ENCODE data around the gene TTC6. TPM values are rescaled to one million over a fixed set of nuclear protein-coding genes. Genes with fewer than 3 reads are reported as not detected.

The TTC6 gene
- polyA plus RNA-seq, 1 donor (not counting 4 experiments of a cell fraction or from before 2014, with no cell fraction given), result not detected

- peaks cover 69% of the 10 kb centered on the region for H3K27me3 ChIP-seq (ENCODE audit: control insufficient read depth, extremely low read depth, insufficient read depth, low read length)
- no peak overlapping the region for H3K9ac ChIP-seq (ENCODE audit: control insufficient read depth, extremely low read depth, insufficient read depth, low read length)
- H3K4me3 ChIP-seq (ENCODE audit: control insufficient read depth in 2 of 3, extremely low read depth in 1 of 3, insufficient read depth in 2 of 3, low read depth in 1 of 3, low read length in 3 of 3), result no peak overlapping the region
- no peaks in the 10 kb centered on the region for H3K79me2 ChIP-seq (ENCODE audit: control insufficient read depth, insufficient read depth, low read length)
- H3K9me3 ChIP-seq (ENCODE audit: control insufficient read depth, low read depth, low read length), result no peaks in the 10 kb centered on the region
- peaks cover 8% of the 10 kb centered on the region for H3K4me1 ChIP-seq (ENCODE audit: control insufficient read depth, extremely low read depth, insufficient read depth, low read length)
- no peak overlapping the region for H3K27ac ChIP-seq (ENCODE audit: control insufficient read depth, insufficient read depth, low read length)
- FAIRE-seq (no peak), DNase-seq (ENCODE audit: low read depth, low spot score) (no peak)
- no peak for TF ChIP-seq CTCF (optimal IDR thresholded peaks at IDR 0.05 in 1 of 3, IDR thresholded peaks at IDR 0.05 in 1 of 3, conservative IDR thresholded peaks at IDR 0.05 in 1 of 3; ENCODE audit: extremely low read depth in 1 of 3, insufficient read depth in 2 of 3, low read length in 3 of 3)
- peak; percentile 94 for TF ChIP-seq EZH2 (IDR thresholded peaks at IDR 0.05; ENCODE audit: low read length)
- H2AFZ ChIP-seq (ENCODE audit: control insufficient read depth, low read length), result no peak overlapping the region
- H3K9me1 ChIP-seq (ENCODE audit: control insufficient read depth, extremely low read depth, insufficient read depth, low read length), result no peaks in the 10 kb centered on the region
- peak overlapping the region; percentile 27 for H3K4me2 ChIP-seq (ENCODE audit: control insufficient read depth, extremely low read depth, insufficient read depth, low read depth, low read length)
- H4K20me1 ChIP-seq (ENCODE audit: control insufficient read depth, extremely low read depth, insufficient read depth, low read length), result peaks cover 6% of the 10 kb centered on the region
- no peaks in the 10 kb centered on the region for H3K36me3 ChIP-seq (ENCODE audit: control insufficient read depth in 2 of 2, extremely low read depth in 1 of 2, insufficient read depth in 2 of 2, low read length in 2 of 2)
- dilution Hi-C loops (cut with MboI; ENCODE audit: extremely low pct_ligation_motif_present, low sequenced_read_pairs), result no loop called here
These were observed 3.4 kb upstream of the TTC6 start for GRCh38 chr14:37591941-37592481.

DNA sequence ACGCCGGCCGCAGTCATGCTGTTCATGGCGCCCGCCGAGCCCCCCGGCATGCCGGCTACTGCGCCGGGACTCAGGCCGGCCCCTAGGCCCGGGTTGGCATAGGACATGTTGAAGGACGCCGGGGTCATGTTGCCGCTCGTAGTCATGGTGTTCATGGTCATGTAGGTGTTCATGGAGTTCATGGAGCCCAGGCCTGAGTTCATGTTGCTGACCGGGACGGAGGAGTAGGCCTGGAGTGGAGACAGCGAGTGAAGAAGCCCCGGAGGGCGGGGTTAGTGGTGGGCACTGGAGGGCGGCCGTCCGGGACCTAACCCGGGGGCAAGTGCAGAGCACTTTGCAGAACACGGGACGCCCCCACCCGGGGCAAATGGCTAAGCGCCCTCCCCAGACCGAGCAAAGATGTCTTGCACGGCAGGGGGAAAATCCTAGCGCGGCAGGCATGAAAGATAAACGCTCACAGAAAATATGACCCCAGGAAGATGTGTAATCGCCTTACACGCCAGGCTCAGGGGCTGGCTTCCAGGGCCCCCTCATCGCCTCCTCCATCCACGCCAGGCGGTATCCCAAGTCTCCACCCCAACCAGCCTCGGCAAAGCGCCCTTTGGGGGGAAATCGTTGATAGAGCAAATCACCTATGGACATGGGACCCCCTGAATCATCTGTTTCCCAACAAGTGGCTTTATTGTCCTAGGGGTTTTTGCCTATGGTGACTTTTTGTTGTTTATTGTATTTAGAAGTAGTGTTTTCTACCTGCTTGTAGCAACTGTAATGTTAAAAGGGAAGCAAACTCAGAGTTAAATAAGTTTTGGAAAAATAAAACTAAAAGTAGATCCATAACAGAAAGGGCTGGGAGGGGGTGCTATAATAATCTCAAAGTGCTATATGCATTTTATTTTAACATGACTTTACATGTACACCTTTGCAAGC, 2.7 kb upstream of the TTC6 start:
- H3K9me1 ChIP-seq (ENCODE audit: control insufficient read depth, extremely low read depth, insufficient read depth, low read length), result no peaks in the 10 kb centered on the region
- DNase-seq (ENCODE audit: low read depth, low spot score) (no peak), FAIRE-seq (no peak)
- H3K27ac ChIP-seq (ENCODE audit: control insufficient read depth, insufficient read depth, low read length), result no peak overlapping the region
- peaks cover 6% of the 10 kb centered on the region for H4K20me1 ChIP-seq (ENCODE audit: control insufficient read depth, extremely low read depth, insufficient read depth, low read length)
- peaks cover 70% of the 10 kb centered on the region for H3K27me3 ChIP-seq (ENCODE audit: control insufficient read depth, extremely low read depth, insufficient read depth, low read length)
- TF ChIP-seq EZH2 (IDR thresholded peaks at IDR 0.05; ENCODE audit: low read length) (no peak), CTCF (optimal IDR thresholded peaks at IDR 0.05 in 1 of 3, IDR thresholded peaks at IDR 0.05 in 1 of 3, conservative IDR thresholded peaks at IDR 0.05 in 1 of 3; ENCODE audit: extremely low read depth in 1 of 3, insufficient read depth in 2 of 3, low read length in 3 of 3) (no peak)
- no peak overlapping the region for H3K4me3 ChIP-seq (ENCODE audit: control insufficient read depth in 2 of 3, extremely low read depth in 1 of 3, insufficient read depth in 2 of 3, low read depth in 1 of 3, low read length in 3 of 3)
- dilution Hi-C loops (cut with MboI; ENCODE audit: extremely low pct_ligation_motif_present, low sequenced_read_pairs), result no loop called here
- no peaks in the 10 kb centered on the region for H3K36me3 ChIP-seq (ENCODE audit: control insufficient read depth in 2 of 2, extremely low read depth in 1 of 2, insufficient read depth in 2 of 2, low read length in 2 of 2)
- peaks cover 8% of the 10 kb centered on the region for H3K4me1 ChIP-seq (ENCODE audit: control insufficient read depth, extremely low read depth, insufficient read depth, low read length)
- no peak overlapping the region for H3K9ac ChIP-seq (ENCODE audit: control insufficient read depth, extremely low read depth, insufficient read depth, low read length)
- no peak overlapping the region for H3K4me2 ChIP-seq (ENCODE audit: control insufficient read depth, extremely low read depth, insufficient read depth, low read depth, low read length)
- no peak overlapping the region for H2AFZ ChIP-seq (ENCODE audit: control insufficient read depth, low read length)
- no peaks in the 10 kb centered on the region for H3K79me2 ChIP-seq (ENCODE audit: control insufficient read depth, insufficient read depth, low read length)
- H3K9me3 ChIP-seq (ENCODE audit: control insufficient read depth, low read depth, low read length), result no peaks in the 10 kb centered on the region

Measured in keratinocyte (primary cell).